Stomach (tissue), 4 donors: Measurements from ENCODE around the gene MRPL34.

Source experiments
- EP300 ChIP-seq: sonication (generic); formaldehyde crosslinking; IDR thresholded peaks from one replicate; pipeline ENCODE4 v1.6.1; 2017; ENCODE audit warnings: antibody characterized with exemption
- POLR2A ChIP-seq, 4 donors: fragments of 450-650 bp; IDR thresholded peaks; one replicate each; pipeline ENCODE4 v1.6.1; 2016; ENCODE audit warnings: antibody characterized with exemption in 4 of 4, control low read depth in 2 of 4, mild to moderate bottlenecking in 1 of 4, moderate library complexity in 1 of 4
- POLR2AphosphoS5 ChIP-seq, 3 donors: sonication (generic); formaldehyde crosslinking; IDR thresholded peaks; one replicate each; pipeline ENCODE4 v1.6.1; 2016; ENCODE audit warnings: antibody characterized with exemption in 3 of 3
- TF ChIP-seq, protein P1 (sequence below), 7 experiments: fragments of 450-650 bp in 4 of 7; fragments of 200-600 bp in 3 of 7; sonication (generic) in 3 of 7; IDR thresholded peaks; one replicate each; pipeline ENCODE4 v1.5.1; 2016 to 2019; ENCODE audit warnings: antibody characterized with exemption in 7 of 7, control low read depth in 2 of 7, mild to moderate bottlenecking in 1 of 7

- TF ChIP-seq, protein P1, sequence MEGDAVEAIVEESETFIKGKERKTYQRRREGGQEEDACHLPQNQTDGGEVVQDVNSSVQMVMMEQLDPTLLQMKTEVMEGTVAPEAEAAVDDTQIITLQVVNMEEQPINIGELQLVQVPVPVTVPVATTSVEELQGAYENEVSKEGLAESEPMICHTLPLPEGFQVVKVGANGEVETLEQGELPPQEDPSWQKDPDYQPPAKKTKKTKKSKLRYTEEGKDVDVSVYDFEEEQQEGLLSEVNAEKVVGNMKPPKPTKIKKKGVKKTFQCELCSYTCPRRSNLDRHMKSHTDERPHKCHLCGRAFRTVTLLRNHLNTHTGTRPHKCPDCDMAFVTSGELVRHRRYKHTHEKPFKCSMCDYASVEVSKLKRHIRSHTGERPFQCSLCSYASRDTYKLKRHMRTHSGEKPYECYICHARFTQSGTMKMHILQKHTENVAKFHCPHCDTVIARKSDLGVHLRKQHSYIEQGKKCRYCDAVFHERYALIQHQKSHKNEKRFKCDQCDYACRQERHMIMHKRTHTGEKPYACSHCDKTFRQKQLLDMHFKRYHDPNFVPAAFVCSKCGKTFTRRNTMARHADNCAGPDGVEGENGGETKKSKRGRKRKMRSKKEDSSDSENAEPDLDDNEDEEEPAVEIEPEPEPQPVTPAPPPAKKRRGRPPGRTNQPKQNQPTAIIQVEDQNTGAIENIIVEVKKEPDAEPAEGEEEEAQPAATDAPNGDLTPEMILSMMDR (IDR thresholded peaks at IDR 0.05), result no peak
- no peak for TF ChIP-seq EP300
- TF ChIP-seq POLR2A (IDR thresholded peaks at IDR 0.05), result no peak
- no peak for TF ChIP-seq POLR2AphosphoS5 (IDR thresholded peaks at IDR 0.05)
Measured at GRCh38 chr19:17275441-17276175, 30.1 kb upstream of the MRPL34 start.
